ENCODE data around the gene EYS. TPM values are rescaled to one million over a fixed set of nuclear protein-coding genes. Genes with fewer than 3 reads are reported as not detected.
A peak's percentile ranks its signal among the peaks of the same experiment; 100 is the strongest.
"Not testable (repeated sequence)": the region's sequence is repeated elsewhere in the genome, so short reads cannot be mapped to it uniquely, and the experiment has no call there.

The EYS gene
- total RNA-seq, 4 donors from 2014 or later = under 0.01 TPM; not detected in 3

DNA sequence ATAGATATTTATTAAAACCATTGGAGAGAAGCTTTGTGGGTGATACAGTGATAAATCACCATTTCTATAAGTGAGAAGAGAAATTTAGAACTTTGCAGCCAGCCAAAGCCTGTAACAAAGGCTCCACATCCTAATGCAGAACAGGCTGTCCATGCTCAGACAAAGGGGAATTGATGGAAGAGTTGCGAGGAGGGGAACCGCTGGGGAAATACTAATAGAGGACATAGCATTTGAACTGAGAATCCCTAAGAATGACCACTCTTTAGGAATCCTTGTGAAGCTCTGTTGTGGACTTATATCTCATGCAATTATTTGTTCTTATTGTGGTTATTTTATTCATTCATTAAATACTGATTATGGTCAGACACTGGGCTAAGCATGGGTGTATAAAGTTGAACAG is 1903.7 kb downstream of the EYS start:
- 86% methylated on average over 2 of the region's 2 CpGs for WGBS

DNA sequence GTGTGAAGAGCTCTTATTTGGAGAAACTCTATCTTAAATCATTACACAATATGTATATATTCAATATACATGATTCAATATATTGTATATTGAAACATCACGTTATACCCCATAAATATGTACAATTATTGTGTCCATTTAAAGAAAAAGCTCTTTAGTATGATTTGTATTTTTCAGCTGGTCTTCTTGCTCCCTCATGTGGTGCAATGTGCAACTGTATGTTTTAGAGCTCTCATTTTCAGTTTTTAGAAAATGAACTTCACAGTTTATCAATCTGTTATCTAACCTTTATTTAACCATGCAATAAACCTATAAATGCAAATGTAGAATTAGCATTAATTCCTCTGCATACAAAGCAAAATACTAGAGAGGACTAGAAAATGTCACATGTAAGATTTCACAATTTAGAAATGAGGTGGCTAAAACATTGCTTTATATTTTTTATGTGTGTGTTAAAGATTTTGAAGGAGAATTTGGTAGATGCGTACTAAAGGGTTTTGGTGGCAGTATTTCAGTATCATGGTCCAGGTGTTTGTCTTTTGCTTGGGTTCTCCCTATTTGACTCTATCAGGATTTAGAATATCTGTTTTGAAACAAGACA is 1904.3 kb downstream of the EYS start:
- H3K9me3 ChIP-seq = no peaks in the 10 kb centered on the region
- no peak overlapping the region for H3K27ac ChIP-seq (replicated peaks in 1 of 4)
- no peak for DNase-seq (ENCODE audit: extremely low spot score)
- peaks cover 0 to 16% (median 8%) of the 10 kb centered on the region in 4 donors for H3K4me1 ChIP-seq
- intact Hi-C loops (cut with DNase I) = no loop called here
- TF ChIP-seq EP300 (IDR thresholded peaks at IDR 0.05) = no peak
- TF ChIP-seq, protein P1, sequence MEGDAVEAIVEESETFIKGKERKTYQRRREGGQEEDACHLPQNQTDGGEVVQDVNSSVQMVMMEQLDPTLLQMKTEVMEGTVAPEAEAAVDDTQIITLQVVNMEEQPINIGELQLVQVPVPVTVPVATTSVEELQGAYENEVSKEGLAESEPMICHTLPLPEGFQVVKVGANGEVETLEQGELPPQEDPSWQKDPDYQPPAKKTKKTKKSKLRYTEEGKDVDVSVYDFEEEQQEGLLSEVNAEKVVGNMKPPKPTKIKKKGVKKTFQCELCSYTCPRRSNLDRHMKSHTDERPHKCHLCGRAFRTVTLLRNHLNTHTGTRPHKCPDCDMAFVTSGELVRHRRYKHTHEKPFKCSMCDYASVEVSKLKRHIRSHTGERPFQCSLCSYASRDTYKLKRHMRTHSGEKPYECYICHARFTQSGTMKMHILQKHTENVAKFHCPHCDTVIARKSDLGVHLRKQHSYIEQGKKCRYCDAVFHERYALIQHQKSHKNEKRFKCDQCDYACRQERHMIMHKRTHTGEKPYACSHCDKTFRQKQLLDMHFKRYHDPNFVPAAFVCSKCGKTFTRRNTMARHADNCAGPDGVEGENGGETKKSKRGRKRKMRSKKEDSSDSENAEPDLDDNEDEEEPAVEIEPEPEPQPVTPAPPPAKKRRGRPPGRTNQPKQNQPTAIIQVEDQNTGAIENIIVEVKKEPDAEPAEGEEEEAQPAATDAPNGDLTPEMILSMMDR (IDR thresholded peaks at IDR 0.05) = peak in 2 of 3 experiments; percentile 15 to 34
- 55% methylated on average over 2 of the region's 2 CpGs for WGBS
- H3K4me3 ChIP-seq = no peak overlapping the region
- no peaks in the 10 kb centered on the region for H3K27me3 ChIP-seq
- H3K36me3 ChIP-seq = no peaks in the 10 kb centered on the region

More for the DNA sequence above, 1903.7 kb downstream of the EYS start:
- Histone ChIP-seq H3K4me3 (no peak overlapping the region), H3K27ac (replicated peaks in 1 of 4) (no peak overlapping the region), H3K4me1 (peaks cover 0 to 16% (median 8%) of the 10 kb centered on the region in 4 donors), H3K36me3 (no peaks in the 10 kb centered on the region), H3K9me3 (no peaks in the 10 kb centered on the region), H3K27me3 (no peaks in the 10 kb centered on the region)
- DNase-seq (ENCODE audit: extremely low spot score) = no peak
- intact Hi-C loops (cut with DNase I) = no loop called here
- TF ChIP-seq, protein P1 (IDR thresholded peaks at IDR 0.05) = no peak
- TF ChIP-seq POLR2AphosphoS5 (IDR thresholded peaks at IDR 0.05) = no peak
- TF ChIP-seq EP300 (IDR thresholded peaks at IDR 0.05) = no peak
- no peak for TF ChIP-seq POLR2A (IDR thresholded peaks at IDR 0.05; ENCODE audit: low read depth)

DNA sequence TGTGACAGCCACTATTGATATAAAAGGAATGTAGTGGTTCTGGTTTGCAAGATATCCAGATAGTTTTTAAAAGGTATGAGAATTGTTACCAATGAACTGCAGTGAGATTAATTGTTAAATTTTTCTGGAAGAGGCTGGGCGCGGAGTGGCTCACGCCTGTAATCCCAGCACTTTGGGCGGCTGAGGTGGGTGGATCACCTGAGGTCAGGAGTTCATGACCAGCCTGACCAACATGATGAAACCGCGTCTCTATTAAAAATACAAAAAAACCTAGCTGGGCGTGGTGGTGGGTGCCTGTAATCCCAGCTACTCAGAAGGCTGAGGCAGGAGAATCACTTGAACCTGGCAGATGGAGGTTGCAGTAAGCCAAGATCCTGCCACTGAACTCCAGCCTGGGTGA is 1906.6 kb downstream of the EYS start:
- H3K36me3 ChIP-seq; H3K4me1 ChIP-seq; H3K27me3 ChIP-seq; intact Hi-C loops (cut with DNase I); DNase-seq (ENCODE audit: extremely low spot score); H3K9me3 ChIP-seq; H3K27ac ChIP-seq (replicated peaks in 1 of 4); H3K4me3 ChIP-seq: not testable (repeated sequence)
- 85% methylated on average over 7 of the region's 7 CpGs for WGBS

DNA sequence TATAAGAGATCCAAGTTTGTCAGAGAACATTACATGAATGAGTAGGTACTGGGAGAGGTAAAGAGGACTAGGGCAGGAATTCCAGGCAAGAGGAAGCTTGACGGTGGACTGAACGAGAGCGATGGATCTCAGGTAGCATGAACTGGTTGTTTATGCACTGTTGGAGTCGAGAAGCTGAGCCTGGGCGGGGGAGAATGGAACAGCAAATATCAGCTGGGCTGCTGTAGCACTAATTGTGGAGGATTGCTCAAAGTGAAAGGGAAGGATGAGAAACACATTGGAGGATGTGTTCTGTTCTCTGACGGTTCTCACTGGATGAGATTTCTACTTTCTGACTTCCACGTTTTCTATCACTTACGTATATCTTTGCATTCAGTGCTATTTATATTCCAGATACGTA is 1907.2 kb downstream of the EYS start:
- H3K4me1 ChIP-seq = no peaks in the 10 kb centered on the region
- WGBS = 76% methylated on average over 9 of the region's 9 CpGs
- no peak overlapping the region for H3K27ac ChIP-seq (replicated peaks in 1 of 4)
- no peaks in the 10 kb centered on the region for H3K36me3 ChIP-seq
- H3K27me3 ChIP-seq = no peaks in the 10 kb centered on the region
- no peak overlapping the region for H3K4me3 ChIP-seq
- DNase-seq (ENCODE audit: extremely low spot score) = no peak
- TF ChIP-seq EP300 (IDR thresholded peaks at IDR 0.05) (no peak), POLR2AphosphoS5 (IDR thresholded peaks at IDR 0.05) (no peak), POLR2A (IDR thresholded peaks at IDR 0.05; ENCODE audit: low read depth) (no peak)
- TF ChIP-seq, protein P1 (IDR thresholded peaks at IDR 0.05) = no peak
- H3K9me3 ChIP-seq = no peaks in the 10 kb centered on the region
- intact Hi-C loops (cut with DNase I) = no loop called here

DNA sequence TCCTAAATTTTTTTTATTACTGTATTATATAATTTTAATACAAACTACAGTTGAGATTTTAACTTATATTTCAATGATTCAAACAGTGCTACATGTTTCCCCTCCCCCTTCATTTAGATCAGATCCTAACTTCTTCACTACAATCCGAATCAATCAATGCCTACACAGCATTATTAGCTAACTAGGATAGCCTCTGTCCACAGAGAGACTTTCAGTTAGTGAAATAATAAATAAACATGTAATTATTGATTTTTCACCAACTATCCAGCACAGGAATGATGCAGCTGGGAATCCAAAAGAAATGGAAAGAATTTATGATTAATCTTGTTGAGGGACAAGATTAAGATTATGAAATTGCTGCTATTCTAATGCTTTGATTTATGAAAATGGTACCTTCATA is 1907.7 kb downstream of the EYS start:
- no peaks in the 10 kb centered on the region for H3K9me3 ChIP-seq
- TF ChIP-seq EP300 (IDR thresholded peaks at IDR 0.05) = no peak
- no peak for TF ChIP-seq POLR2A (IDR thresholded peaks at IDR 0.05; ENCODE audit: low read depth)
- no peak for TF ChIP-seq POLR2AphosphoS5 (IDR thresholded peaks at IDR 0.05)
- TF ChIP-seq, protein P1 (IDR thresholded peaks at IDR 0.05) = no peak
- DNase-seq (ENCODE audit: extremely low spot score) = no peak
- no peak overlapping the region for H3K4me3 ChIP-seq
- H3K36me3 ChIP-seq = no peaks in the 10 kb centered on the region
- WGBS = 82% methylated on average over 1 of the region's 1 CpG
- H3K27me3 ChIP-seq = no peaks in the 10 kb centered on the region
- no peak overlapping the region for H3K27ac ChIP-seq (replicated peaks in 1 of 4)
- no peaks in the 10 kb centered on the region for H3K4me1 ChIP-seq
- intact Hi-C loops (cut with DNase I) = no loop called here
